Dermis blood vessel endothelial cell (primary cell): Measurements from ENCODE around the gene DTNB. TPM values are rescaled to one million over a fixed set of nuclear protein-coding genes. Genes with fewer than 3 reads are reported as not detected.

ENCODE experiments used
- DNase-seq: peaks from one replicate; pipeline ENCODE4 v3.0.0; 2010
- total RNA-seq: library from RNA; depleted of rRNA; stranded (reverse); fragments of >200 nt; gene quantifications from 2 replicates; pipeline ENCODE4 v1.2.3, GENCODE V29; 2014

Gene DTNB
- total RNA-seq, 1 donor from 2014 or later, result 7.7 TPM

DNA sequence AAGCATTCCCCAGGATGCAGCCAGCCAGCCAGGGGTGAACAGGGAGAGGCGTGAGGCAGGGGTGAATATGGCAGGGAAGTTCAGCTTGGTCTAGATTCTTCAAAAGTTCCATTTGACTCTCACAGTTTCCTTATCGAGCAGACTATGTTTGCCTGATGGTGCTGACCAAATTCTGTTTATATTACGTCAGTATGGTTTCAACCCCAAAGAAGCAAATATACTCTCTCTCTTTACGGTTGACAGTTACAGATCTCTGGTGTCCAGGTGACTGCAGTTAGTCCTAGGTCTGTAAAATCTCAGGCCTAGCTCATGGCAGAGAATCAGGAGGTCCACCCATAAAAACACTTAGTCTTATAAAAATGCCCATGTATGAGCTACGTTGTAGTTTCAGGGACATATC is 293.4 kb downstream of the DTNB start:
- no peak for DNase-seq

DNA sequence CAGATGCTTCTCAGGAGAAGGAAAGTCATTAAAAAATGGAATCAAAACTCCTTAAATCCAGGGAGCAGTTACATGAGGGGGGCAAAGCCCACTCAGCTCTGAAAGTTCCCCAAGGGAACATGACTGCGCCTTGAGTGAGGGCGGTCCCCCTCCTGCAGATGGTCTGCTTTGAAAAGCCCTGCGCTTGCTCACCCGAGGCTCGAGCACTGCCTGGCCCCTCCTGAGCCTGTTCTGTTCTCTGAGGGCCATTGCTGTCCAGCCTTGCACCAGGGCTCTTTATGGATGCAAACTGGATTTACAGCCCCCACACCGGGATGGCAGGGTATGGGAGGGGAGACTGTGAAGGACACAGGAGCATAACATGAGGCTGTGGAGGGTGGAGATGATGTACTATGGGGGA is 293.8 kb downstream of the DTNB start:
- no peak for DNase-seq

GRCh38 chr2:25378731-25379490 is 294.5 kb downstream of the DTNB start:
- DNase-seq, result peak; percentile 21

DNA sequence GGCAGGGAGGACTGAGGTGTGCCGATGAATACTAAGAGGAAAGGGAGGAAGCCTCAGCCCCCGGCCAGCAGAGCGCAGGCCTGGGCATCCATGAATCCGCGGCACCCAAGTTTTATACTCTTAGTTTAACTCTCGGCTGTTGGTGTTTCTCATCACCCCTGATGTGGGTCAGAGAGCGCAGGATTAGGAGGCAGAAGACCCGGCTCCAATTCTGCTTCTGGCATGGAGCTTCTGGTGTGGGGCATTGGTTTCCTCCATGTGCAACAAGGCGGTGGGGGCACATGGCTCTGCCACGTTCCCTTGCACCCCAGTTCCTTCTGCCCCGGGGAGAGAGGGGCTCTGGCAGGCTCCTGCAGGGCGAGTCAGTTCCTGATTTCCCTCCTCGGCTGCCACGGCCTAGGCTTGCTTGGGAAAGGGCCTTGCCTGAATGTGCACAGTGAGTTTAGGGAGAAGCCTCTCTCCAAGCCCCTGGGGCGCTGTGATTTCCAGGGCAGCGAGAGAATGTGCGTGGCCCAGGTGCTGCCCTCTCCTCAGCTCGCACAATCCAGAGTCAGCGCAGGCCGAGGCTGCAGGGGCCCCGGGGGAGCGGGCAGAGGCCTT is 295.5 kb downstream of the DTNB start:
- DNase-seq, result no peak

DNA sequence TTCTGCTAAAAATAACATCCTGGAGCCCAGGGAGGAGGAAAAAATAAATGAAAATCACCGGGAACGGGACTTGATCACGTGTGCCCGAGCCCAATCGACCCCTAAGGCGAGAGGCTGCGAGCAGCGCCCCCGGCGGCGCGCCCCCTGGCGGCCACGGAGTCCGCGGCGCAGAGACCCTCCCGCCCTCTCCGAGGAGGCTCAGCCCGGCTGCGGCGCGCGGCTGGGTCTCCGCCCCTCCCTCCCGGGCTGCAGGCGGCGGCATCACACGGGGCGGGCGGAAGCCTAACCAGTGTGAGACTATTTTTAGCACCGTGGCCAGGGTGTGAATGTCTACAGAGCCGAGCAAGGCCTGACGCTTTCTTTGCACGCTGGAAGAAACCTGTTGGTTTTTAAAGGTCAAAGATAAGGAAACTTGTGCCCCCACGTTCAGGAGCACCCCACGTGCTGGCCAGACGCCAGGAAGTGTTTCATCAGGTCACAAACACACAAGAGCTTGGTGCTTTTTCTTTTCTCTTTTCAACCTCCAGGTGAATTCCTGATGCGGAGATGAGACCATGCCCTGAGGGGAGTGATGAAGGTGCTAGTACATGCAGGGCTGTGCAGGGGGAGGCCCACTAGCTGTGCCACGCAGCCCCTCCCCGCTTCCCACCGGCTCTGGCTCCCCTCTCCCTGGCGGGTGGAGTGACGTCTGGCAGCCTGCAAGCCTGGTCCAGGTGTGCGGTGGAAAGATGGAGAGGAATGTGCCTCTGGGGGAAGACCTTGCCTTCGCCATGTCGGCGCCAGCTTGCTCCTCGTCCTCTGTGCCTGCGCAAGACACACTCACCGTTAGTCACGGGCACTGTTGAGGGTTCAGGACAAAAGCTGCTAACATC is 296.4 kb downstream of the DTNB start:
- DNase-seq, result peak; percentile 86

DNA sequence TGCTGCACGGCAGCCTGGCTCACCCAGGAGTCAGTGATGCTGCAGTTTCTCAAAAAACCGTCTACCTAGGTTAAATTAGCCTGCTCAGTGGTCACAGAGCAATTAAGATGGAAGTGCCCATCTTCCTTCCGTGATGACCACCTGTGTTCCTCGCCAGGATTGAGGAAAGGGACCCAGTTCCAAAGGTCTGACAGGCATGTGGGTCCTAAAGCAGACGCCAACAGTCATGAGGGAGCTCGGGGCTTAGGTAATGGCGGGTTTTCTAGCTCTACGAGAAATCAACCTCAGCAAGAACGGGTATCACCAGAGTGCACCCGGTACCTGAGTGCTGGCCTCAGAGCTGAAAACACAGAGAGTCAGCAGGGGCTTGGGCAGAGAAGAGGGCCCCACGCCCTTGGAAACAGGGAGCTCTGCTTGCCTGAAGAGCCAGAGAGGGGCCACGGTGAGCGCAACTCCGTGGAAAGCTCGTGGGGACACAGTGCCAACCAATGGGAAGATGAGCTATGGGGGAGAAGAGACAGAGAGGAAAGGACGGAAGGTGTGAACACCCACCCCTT is 297.3 kb downstream of the DTNB start:
- no peak for DNase-seq

DNA sequence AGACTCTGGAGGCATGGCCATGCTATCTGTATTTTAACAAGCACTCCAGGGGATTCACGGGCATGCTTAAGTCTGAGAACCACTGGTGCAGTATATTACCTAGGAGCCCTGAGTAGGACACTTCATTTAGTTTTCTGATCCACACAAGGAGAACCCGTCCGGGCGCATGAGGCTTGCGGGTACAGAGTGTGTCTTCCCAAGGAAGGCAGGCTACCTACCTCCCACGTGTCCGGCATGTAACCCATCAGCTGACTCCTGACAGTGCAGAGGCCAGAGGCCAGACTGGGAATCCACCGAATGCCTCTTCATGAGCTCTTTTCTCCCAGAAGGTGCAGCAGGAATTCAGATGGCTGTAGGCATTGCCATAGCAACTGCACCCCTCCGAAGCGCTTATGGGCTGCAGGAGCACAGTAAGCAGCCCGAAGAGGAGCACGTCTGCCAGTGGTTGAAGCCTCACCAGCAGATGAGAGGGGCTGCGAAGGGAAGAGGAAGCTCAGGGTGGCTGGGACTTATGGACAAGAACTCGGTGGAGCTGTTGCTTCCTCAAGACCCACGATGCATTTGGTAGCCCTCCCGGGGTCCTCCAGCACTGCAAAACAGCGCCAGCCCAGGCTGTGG is 297.9 kb downstream of the DTNB start:
- no peak for DNase-seq

GRCh38 chr2:25374827-25375226 is 298.6 kb downstream of the DTNB start:
- DNase-seq, result no peak

GRCh38 chr2:25374411-25374810 is 299.0 kb downstream of the DTNB start:
- DNase-seq, result no peak

GRCh38 chr2:25373269-25373981 is 300.0 kb downstream of the DTNB start:
- DNase-seq, result no peak

DNA sequence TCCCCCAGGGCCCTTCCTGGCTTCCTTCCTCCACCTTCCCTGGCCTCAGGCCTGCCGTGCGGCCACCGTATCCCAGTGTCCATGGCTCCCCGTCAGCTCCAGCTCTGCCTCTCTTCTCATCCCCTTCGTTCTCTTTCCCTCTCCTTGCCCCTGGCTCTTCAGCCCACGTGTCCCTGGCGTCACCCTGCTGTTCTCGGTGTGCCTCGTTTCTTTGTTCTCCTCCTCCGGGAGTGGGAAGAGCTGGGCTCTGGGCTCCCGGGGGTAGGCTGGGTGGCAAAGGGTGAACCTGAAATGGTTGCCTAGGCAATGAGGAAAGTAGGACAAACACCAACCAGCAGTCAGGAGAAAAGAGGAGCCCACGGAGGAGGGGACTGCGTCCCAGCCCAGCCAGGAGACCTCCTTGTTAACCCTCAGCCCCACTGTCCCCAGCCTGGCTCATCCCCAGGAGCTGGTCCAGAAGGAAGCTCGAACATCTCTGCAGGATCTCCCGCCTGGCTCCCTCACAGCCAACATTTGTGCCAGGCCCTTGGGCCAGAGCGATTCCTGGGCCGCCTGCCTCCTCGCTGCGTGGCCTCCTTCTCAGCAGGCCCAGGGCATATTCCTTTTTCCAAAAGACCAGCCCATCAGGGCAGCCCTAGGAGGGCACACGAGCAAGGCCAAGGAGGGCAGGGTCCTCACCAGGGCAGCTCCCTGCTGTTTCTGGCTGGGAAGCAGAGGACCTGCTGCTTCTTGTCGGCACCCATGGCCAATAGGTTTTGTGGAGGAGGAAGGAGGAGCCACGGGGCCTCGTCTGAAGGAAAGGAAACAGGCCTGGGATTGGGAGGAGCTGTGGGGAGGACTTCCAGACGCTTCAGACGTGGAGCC is 300.7 kb downstream of the DTNB start:
- DNase-seq, result no peak

DNA sequence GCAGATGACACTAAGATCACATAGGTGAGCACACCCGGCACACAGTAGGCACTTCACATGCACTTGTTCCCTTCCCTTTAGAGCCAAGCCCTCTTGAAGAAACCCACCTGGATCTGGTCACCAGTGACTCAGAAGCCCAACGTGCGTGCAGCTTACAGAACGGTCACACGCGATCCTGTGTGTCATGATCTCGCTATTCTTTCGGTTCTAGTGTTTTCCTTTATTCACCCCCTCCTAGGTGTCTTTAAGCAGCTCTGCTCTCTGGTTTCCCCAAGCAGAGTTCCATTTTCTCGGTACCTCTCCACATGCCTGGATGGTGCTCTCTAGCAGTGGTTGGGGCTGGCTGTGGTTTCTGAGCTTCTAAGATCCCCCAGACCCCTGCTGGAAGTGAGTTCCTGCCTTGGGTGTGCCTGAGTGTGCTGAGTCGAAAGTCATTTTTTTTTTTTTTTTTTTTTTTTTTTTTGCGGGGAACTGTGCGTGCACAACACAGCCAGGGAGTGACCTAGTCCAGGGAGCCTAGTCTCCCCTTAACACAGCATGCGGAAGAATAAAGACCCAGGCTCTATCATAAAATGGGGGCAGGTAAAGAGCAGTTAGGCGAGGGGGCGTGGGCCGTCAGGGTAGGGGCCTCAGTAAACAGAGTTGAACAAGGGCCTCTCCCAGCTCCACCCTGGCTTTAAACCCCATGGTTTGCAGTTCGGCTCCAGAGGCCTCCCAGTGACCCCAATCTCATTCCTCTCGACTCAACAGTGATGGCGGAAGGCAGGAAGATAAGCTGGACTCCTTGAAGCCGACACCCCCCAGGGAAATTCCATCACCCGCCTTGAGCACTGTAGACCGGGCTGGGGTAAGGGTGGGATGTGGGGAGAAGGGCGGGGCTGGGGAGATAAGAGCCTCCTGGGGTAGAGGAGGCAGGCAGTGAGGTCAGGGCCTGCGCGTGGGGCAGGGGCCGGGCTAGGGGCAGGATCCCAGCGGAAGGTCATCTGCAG is 301.8 kb downstream of the DTNB start:
- no peak for DNase-seq

- DNase-seq, result no peak
These were observed 303.5 kb downstream of the DTNB start for GRCh38 chr2:25369876-25370275.

- DNase-seq, result no peak
These were observed 303.9 kb downstream of the DTNB start for GRCh38 chr2:25369439-25369838.

- DNase-seq, result no peak
These were observed 304.7 kb downstream of the DTNB start for GRCh38 chr2:25368660-25369059.

- no peak for DNase-seq
These were observed 306.1 kb downstream of the DTNB start for GRCh38 chr2:25367296-25367695.

GRCh38 chr2:25366629-25367028 is 306.7 kb downstream of the DTNB start:
- no peak for DNase-seq

DNA sequence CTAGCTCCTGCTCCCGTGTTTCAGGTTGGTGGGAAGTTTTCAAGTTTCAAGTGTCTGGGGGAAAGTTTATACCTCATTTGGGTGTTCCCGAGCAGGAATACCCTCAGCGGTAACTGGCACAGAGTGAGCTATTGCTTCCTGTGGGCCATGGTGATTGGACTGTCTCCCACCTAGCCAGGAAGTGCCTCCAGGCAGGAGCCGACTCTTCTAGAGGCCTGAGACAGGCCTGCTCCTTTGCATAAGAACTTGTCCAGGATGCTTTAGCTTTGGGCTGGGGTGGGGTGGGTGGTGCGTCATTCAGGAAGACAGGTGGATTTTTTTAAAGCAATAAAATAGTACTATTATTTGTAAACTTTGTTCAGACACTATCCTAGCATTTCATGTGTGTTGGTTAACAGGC is 308.1 kb downstream of the DTNB start:
- peak; percentile 23 for DNase-seq

DNA sequence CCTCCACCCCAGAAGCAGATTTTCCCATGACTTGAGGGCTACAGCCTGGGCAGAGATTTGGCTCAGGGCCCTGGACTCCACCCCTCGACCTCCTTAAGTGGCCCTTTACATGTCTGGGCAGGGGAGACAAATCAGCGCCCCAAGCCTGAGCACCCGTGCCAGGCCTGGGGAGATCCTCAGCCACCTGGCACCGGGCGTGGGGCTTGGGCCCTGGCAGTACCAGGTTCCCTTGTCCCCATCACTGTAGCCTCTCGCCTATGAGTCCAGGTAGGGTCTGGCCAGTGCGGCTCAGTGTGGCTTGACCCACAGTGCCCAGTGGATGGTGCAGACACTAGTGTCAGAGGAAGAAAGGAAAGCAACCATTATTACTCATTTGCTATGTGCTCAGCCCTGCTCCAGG is 309.6 kb downstream of the DTNB start:
- no peak for DNase-seq
